Measurements from ENCODE around the gene PRELID1. TPM values are rescaled to one million over a fixed set of nuclear protein-coding genes. Genes with fewer than 3 reads are reported as not detected.

PRELID1 gene
- total and polyA plus RNA-seq, 10 of the 15 experiments (the other 5 are each of a cell fraction or from before 2014, with no cell fraction given): 30.9 to 584 (median 254) TPM

DNA sequence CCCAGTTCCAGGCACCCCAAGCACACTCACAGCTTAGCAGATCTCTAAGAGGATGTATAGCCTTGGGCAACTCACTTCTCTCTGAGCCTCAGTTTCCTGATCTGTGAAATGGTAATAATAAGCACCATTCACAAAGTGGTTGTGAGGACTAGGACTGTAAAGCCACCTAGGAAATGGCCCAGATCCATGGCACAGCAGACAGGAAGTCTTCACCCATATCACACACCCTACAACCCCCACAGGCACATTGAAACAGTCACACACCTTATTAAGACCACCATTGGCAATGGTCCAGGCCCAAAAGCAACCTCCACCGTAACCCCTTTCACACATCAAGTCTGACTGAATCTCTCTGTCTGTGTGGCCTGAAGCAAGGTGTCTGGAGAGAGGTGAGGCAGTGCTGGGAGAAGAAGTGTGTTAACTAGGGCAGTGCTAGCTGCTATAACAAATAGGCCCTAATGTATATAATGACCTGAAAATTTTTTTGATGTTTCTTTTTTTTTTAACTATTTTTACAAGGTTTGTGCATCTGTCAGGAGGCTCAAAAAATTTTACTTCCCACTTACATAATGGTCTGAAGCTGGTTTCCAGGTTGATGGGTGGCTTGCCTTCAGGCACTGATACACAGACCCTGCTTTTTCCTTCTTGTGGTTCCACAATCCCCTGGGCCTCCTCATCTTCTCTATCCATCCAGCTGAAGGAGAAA, 51.7 kb downstream of the PRELID1 start (continued):
- TF ChIP-seq, protein P1, sequence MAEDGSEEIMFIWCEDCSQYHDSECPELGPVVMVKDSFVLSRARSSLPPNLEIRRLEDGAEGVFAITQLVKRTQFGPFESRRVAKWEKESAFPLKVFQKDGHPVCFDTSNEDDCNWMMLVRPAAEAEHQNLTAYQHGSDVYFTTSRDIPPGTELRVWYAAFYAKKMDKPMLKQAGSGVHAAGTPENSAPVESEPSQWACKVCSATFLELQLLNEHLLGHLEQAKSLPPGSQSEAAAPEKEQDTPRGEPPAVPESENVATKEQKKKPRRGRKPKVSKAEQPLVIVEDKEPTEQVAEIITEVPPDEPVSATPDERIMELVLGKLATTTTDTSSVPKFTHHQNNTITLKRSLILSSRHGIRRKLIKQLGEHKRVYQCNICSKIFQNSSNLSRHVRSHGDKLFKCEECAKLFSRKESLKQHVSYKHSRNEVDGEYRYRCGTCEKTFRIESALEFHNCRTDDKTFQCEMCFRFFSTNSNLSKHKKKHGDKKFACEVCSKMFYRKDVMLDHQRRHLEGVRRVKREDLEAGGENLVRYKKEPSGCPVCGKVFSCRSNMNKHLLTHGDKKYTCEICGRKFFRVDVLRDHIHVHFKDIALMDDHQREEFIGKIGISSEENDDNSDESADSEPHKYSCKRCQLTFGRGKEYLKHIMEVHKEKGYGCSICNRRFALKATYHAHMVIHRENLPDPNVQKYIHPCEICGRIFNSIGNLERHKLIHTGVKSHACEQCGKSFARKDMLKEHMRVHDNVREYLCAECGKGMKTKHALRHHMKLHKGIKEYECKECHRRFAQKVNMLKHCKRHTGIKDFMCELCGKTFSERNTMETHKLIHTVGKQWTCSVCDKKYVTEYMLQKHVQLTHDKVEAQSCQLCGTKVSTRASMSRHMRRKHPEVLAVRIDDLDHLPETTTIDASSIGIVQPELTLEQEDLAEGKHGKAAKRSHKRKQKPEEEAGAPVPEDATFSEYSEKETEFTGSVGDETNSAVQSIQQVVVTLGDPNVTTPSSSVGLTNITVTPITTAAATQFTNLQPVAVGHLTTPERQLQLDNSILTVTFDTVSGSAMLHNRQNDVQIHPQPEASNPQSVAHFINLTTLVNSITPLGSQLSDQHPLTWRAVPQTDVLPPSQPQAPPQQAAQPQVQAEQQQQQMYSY (CRISPR knock-in tag; IDR thresholded peaks at IDR 0.05): no peak
- TF ChIP-seq MEF2B (IDR thresholded peaks at IDR 0.05; ENCODE audit: partially characterized antibody, poor library complexity, severe bottlenecking) (no peak), SRF (IDR thresholded peaks at IDR 0.05; ENCODE audit: low read depth in 2 of 2, low read length in 2 of 2) (no peak), FOXK2 (IDR thresholded peaks at IDR 0.05) (no peak), IRF4 (IDR thresholded peaks at IDR 0.05; ENCODE audit: low read depth, low read length) (no peak), JUNB (IDR thresholded peaks at IDR 0.05) (no peak)

DNA sequence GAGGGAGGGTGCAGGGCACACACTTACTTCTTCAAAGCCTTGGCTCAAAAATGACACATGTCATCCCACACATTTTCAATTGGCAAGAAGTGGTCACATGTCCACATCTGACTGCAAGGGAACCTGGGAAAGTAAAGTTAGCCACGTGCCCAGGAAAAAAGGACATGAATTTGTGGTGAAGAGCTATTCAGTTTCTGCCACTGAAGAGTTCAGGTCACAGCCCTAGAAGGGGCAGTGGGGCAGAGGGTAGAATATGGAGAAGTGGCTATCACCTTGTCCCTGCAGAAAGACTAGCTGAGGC, 52.2 kb downstream of the PRELID1 start:
- H3K9me3 ChIP-seq (replicated peaks; ENCODE audit: control insufficient read depth, insufficient read depth, low read length): peaks cover 3% of the 10 kb centered on the region; the same call in 1 of the 3 replicates
- no TSS peak for BruUV-seq (replicated peaks)
- ChIA-PET CTCF (interaction anchor here (0.6 to 7.2 kb wide), 7 partner anchors 9 to 144 kb away, joined by 3 to 46 read pairs (median 5); no protein-coding TSS in a partner anchor), RAD21 (ENCODE audit: unreplicated experiment) (interaction anchor here (0.6 to 1.4 kb wide), 3 partner anchors 15 to 48 kb away, joined by 3 to 7 read pairs (median 6); no protein-coding TSS in a partner anchor), SMC1A (ENCODE audit: uncharacterized antibody, unreplicated experiment) (interaction anchor here (0.7 to 3.0 kb wide), 5 partner anchors 8 to 90 kb away, joined by 3 to 7 read pairs (median 5); no protein-coding TSS in a partner anchor), POLR2A (interaction anchor here (0.5 to 2.3 kb wide), 7 partner anchors 9 to 782 kb away, joined by 3 to 13 read pairs (median 3); partner anchors contain the start of gene SLC34A1)
- H3K4me2 ChIP-seq (ENCODE audit: control insufficient read depth, insufficient read depth): no peak overlapping the region
- intact Hi-C loops (cut with micrococcal nuclease; ENCODE audit: unreplicated experiment) (no loop called here), in situ Hi-C loops (cut with MboI) (no loop called here)
- H2AFZ ChIP-seq (ENCODE audit: control insufficient read depth, low read depth, low read length): no peak overlapping the region
- no peak overlapping the region for H3K27ac ChIP-seq (ENCODE audit: control insufficient read depth, insufficient read depth)
- H3K4me1 ChIP-seq (ENCODE audit: control insufficient read depth, insufficient read depth, low read length): peaks cover 32% of the 10 kb centered on the region
- peaks cover 36% of the 10 kb centered on the region for H3K79me2 ChIP-seq (ENCODE audit: control insufficient read depth, insufficient read depth, low read length)
- WGBS (ENCODE audit: insufficient coverage, insufficient replicate concordance, low lambda C conversion rate, missing lambda C conversion rate): 27% methylated on average over 1 of the region's 1 CpG
- ATAC-seq: no peak
- H3K4me3 ChIP-seq: no peak overlapping the region
- H4K20me1 ChIP-seq (ENCODE audit: control insufficient read depth, insufficient read depth): no peaks in the 10 kb centered on the region
- DNase-seq (ENCODE audit: low read depth, low spot score): no peak
- no peaks in the 10 kb centered on the region; a peak in 1 of 4 replicates for H3K36me3 ChIP-seq (ENCODE audit: control insufficient read depth in 2 of 2, insufficient read depth in 2 of 2, low read length in 1 of 2)
- no peak overlapping the region for H3K9ac ChIP-seq (ENCODE audit: control insufficient read depth, insufficient read depth, low read length)
- no peak for FAIRE-seq
- TF ChIP-seq RAD51 (IDR thresholded peaks at IDR 0.05): peak; percentile 47; the same call in 1 of the 2 replicates
- TF ChIP-seq, protein P2, sequence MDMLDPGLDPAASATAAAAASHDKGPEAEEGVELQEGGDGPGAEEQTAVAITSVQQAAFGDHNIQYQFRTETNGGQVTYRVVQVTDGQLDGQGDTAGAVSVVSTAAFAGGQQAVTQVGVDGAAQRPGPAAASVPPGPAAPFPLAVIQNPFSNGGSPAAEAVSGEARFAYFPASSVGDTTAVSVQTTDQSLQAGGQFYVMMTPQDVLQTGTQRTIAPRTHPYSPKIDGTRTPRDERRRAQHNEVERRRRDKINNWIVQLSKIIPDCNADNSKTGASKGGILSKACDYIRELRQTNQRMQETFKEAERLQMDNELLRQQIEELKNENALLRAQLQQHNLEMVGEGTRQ (IDR thresholded peaks at IDR 0.05; ENCODE audit: borderline replicate concordance, low read depth, low read length): peak; percentile 12; the same call in 1 of the 2 replicates
- TF ChIP-seq SP1 (IDR thresholded peaks at IDR 0.05; ENCODE audit: low read depth, low read length): no peak
- no peak for TF ChIP-seq NBN (IDR thresholded peaks at IDR 0.05)
- TF ChIP-seq BHLHE40 (IDR thresholded peaks at IDR 0.05; ENCODE audit: borderline replicate concordance in 1 of 2, low read depth in 2 of 2, low read length in 1 of 2): no peak
- peak; percentile 72 for TF ChIP-seq NFYB (IDR thresholded peaks at IDR 0.05; ENCODE audit: insufficient read depth, low read depth, low read length)
- TF ChIP-seq HCFC1 (IDR thresholded peaks at IDR 0.05; ENCODE audit: low read length): no peak
- no peaks in the 10 kb centered on the region for H3K27me3 ChIP-seq (replicated peaks in 1 of 2; ENCODE audit: control insufficient read depth in 2 of 2, insufficient read depth in 2 of 2, low read length in 1 of 2)
